A204.1 (cell line): ENCODE data around the gene SYNGR2.

ENCODE experiments used
- FAIRE-seq: peaks from 2 replicates; lab custom pipeline; 2012; peaks lifted over from hg19 to GRCh38; lab: Jason Lieb, UNC

SYNGR2 gene

DNA sequence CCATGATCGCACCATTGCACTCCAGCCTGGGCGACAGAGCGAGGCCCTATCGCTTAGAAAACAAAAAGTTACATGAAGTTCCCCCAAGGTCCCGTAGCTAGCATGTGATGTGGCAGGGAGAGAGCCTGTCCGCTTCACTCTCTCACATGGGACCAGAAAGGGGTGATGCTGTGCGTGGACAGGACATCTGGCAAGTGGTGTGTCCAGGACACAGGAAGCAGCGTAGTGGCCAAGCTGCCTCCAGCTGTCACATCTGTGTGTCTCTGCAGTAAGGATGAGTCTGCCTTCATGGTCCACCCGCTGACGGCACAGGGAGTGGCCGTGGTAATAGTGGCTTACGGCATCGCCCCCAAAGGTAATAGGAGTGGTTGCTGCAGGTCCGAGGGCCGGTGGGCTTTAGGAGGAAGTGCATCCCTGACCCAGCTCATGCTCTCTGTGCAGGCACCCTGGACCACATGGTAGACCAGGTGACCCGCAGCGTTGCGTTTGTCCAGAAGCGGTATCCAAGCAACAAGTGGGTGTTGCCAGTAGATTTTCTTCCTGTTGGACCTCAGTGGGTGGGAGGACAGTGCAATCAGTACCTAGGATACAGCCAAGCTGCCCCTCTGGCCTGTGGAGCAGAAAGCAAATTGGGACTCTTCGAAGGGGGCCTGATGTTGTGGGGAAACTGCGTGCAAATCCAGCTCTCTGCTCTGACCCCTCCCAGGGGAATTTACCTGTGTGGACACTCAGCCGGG lies 36.2 kb downstream of the SYNGR2 start:
- FAIRE-seq, result no peak

DNA sequence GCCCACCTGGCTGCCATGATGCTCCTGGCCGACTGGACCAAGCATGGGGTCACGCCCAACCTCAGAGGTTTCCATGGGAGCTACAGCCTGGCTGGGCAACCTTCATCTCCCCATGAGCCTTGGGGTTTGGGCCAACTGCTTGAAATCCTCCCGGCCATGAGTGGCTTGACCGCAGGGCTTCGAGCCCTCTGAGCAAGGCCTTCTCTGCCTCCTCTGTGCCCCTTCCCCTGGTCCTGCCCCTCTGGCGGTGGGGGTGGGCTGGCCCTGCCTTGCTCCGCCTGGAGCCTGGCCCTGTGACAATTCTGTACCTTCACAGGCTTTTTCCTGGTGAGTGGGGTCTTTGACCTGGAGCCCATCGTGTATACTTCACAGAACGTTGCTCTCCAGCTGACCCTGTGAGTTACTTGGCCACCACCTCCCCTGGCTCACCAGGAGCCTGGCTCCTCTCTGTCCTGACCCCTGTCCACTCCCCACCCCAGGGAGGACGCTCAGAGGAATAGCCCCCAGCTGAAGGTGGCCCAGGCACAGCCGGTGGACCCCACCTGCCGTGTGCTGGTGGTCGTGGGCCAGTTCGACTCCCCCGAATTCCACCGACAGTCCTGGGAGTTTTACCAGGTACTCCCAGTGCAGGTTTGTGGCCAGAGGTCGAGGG lies 36.9 kb downstream of the SYNGR2 start:
- no peak for FAIRE-seq

DNA sequence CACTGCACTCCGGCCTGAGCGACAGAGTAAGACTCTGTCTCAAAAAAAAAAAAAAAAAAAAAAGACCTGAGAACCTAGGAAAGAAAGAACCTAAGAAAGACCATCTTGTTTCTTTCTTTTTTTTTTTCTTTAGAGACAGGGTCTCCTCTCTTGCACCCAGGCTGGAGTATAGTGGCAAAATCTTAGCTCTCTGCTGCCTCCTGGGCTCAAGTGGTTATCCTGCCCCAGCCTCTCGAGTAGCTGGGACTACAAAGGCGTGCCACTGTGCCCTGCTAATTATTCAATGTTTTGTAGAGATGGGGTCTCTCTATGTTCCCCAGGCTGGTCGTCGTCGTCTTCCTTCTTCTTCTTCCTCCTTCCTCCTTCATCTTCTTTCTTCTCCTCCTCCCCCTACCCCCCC lies 37.9 kb downstream of the SYNGR2 start:
- FAIRE-seq, result no peak

DNA sequence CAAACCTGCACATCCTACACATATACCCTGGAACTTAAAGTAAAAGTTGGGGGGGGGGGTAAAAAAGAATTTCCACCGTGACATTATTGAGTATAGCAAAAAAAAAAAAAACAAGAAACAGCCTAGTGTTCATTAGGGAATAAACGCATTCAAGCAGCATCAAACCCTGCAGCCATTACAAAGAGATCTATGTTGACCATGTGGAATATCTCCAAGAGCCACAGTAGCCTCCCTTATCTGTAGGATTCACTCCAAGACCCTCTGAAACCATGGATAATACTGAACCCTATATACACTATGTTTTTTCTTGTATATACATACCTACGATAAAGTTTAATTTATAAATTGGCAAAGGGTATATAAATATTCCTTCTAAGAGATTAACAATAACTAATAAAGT lies 40.1 kb downstream of the SYNGR2 start:
- FAIRE-seq, result no peak

DNA sequence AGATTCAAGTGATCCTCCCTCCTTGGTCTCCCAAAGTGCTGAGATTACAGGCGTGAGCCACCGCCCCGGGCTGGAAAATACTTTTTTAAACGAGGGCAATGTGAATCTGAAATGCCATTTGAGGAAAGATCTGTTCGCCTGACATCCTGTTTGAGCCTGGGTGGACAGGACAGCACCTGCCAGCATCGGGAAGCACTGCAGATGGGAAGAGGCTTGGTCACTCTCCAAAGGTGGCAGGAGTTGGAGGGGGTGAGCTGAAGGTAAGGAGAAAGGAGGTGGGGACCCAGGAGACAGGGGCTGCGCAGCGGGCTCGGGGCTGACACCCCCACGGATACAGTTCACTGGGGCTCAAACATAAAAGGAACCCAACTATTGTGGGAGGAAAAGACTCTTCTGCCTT lies 41.7 kb downstream of the SYNGR2 start:
- FAIRE-seq, result no peak

DNA sequence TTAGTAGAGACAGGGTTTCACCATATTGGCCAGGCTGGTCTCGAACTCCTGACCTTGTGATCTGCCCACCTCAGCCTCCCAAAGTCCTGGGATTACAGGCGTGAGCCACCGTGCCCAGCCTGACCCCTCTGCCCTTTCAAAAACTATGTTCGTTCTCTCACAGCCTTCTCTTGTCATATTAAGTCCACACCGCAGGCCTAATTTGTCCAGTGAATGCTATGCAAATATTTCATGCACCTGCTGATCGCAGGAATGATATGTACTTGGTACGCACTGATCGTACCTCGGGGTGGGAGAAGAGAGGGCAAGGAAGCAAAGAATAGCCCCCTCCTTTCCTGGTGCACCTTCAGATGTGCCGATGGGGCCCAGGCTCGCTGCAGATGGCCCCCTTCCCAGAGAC lies 42.7 kb downstream of the SYNGR2 start:
- FAIRE-seq, result no peak

DNA sequence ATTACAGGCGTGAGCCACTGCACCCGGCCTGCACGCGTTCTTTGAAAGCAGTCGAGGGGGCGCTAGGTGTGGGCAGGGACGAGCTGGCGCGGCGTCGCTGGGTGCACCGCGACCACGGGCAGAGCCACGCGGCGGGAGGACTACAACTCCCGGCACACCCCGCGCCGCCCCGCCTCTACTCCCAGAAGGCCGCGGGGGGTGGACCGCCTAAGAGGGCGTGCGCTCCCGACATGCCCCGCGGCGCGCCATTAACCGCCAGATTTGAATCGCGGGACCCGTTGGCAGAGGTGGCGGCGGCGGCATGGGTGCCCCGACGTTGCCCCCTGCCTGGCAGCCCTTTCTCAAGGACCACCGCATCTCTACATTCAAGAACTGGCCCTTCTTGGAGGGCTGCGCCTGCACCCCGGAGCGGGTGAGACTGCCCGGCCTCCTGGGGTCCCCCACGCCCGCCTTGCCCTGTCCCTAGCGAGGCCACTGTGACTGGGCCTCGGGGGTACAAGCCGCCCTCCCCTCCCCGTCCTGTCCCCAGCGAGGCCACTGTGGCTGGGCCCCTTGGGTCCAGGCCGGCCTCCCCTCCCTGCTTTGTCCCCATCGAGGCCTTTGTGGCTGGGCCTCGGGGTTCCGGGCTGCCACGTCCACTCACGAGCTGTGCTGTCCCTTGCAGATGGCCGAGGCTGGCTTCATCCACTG lies 45.8 kb downstream of the SYNGR2 start, which contains the start of gene BIRC5:
TSS of gene BIRC5 (plus strand) at position 238 of the 690 bp plus-strand sequence. CDS start at position 302, 64 bp downstream.
- no peak for FAIRE-seq

DNA sequence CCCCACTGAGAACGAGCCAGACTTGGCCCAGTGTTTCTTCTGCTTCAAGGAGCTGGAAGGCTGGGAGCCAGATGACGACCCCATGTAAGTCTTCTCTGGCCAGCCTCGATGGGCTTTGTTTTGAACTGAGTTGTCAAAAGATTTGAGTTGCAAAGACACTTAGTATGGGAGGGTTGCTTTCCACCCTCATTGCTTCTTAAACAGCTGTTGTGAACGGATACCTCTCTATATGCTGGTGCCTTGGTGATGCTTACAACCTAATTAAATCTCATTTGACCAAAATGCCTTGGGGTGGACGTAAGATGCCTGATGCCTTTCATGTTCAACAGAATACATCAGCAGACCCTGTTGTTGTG lies 46.3 kb downstream of the SYNGR2 start:
- no peak for FAIRE-seq

DNA sequence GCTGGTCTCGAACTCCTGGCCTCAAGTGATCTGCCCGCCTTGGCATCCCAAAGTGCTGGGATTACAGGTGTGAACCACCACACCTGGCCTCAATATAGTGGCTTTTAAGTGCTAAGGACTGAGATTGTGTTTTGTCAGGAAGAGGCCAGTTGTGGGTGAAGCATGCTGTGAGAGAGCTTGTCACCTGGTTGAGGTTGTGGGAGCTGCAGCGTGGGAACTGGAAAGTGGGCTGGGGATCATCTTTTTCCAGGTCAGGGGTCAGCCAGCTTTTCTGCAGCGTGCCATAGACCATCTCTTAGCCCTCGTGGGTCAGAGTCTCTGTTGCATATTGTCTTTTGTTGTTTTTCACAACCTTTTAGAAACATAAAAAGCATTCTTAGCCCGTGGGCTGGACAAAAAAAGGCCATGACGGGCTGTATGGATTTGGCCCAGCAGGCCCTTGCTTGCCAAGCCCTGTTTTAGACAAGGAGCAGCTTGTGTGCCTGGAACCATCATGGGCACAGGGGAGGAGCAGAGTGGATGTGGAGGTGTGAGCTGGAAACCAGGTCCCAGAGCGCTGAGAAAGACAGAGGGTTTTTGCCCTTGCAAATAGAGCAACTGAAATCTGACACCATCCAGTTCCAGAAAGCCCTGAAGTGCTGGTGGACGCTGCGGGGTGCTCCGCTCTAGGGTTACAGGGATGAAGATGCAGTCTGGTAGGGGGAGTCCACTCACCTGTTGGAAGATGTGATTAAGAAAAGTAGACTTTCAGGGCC lies 51.2 kb downstream of the SYNGR2 start:
- no peak for FAIRE-seq
